PC-9 (cell line): ENCODE results near the gene MYO1C.

Experiments used
- EZH2 ChIP-seq: fragments of 200-600 bp; sonication (generic); IDR thresholded peaks from 2 replicates; pipeline ENCODE4 v1.8.0; 2017; ENCODE audit warnings: antibody characterized with exemption, low read depth
- TF ChIP-seq, protein P1 (sequence below): fragments of 200-600 bp; sonication (generic); conservative IDR thresholded peaks from 2 replicates; pipeline ENCODE4 v1.6.1; 2017; ENCODE audit warnings: mixed run types, antibody characterized with exemption, mild to moderate bottlenecking, moderate library complexity

DNA sequence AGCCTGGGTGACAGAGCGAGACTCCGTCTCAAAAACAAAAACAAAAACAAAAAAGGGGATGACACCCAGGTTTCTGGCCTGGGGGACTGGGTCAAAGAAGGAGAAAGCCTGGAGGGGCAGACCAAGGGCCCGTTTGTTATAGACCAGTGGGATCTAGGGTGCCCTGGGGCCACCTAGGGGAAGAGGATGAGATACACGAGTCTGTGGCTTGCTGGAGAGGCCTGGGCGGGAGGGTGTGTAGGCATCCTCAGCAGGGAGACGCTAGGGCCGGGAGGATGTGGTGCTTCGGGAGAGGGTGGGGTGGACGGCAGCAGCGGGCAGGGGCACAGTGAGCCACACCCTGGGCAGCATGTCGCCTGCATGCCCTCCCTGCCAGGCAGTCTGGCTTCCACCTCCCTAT lies 19.3 kb downstream of the MYO1C start:
- TF ChIP-seq, protein P1, sequence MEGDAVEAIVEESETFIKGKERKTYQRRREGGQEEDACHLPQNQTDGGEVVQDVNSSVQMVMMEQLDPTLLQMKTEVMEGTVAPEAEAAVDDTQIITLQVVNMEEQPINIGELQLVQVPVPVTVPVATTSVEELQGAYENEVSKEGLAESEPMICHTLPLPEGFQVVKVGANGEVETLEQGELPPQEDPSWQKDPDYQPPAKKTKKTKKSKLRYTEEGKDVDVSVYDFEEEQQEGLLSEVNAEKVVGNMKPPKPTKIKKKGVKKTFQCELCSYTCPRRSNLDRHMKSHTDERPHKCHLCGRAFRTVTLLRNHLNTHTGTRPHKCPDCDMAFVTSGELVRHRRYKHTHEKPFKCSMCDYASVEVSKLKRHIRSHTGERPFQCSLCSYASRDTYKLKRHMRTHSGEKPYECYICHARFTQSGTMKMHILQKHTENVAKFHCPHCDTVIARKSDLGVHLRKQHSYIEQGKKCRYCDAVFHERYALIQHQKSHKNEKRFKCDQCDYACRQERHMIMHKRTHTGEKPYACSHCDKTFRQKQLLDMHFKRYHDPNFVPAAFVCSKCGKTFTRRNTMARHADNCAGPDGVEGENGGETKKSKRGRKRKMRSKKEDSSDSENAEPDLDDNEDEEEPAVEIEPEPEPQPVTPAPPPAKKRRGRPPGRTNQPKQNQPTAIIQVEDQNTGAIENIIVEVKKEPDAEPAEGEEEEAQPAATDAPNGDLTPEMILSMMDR = no peak
- TF ChIP-seq EZH2 = no peak
